Measurements from ENCODE around the gene MYL4. TPM values are rescaled to one million over a fixed set of nuclear protein-coding genes. Genes with fewer than 3 reads are reported as not detected.
"Not testable (repeated sequence)": the region's sequence is repeated elsewhere in the genome, so short reads cannot be mapped to it uniquely, and the experiment has no call there.

MYL4 gene
- total RNA-seq (1,000 to 10,000 TPM; 3,878 to 6,276 (median 5,738) TPM), polyA plus RNA-seq (10,368 TPM)
- long read RNA-seq, donor 1, transcript MYL4-202 (7 exons, 855 nt): major isoform, 1,150 of 1,524 reads
- long read RNA-seq, donor 1, transcript MYL4-201 (8 exons, 907 nt): minor isoform, 82 of 1,524 reads
- long read RNA-seq, donor 1, transcript MYL4-208 (8 exons, 850 nt): minor isoform, 67 of 1,524 reads
- long read RNA-seq, donor 1, partial matches to known transcripts: 175 of 1,524 reads
- long read RNA-seq, donor 1, other reads (novel, unspliced or antisense): 50 of 1,524 reads
- long read RNA-seq, donor 2, transcript MYL4-201 (8 exons, 907 nt): minor isoform, 61 of 2,091 reads
- long read RNA-seq, donor 2, transcript MYL4-202 (7 exons, 855 nt): major isoform, 1,703 of 2,091 reads
- long read RNA-seq, donor 2, transcript MYL4-208 (8 exons, 850 nt): minor isoform, 50 of 2,091 reads
- long read RNA-seq, donor 2, partial matches to known transcripts: 204 of 2,091 reads
- long read RNA-seq, donor 2, other reads (novel, unspliced or antisense): 70 of 2,091 reads
- long read RNA-seq, donor 3, transcript MYL4-202 (7 exons, 855 nt): major isoform, 603 of 939 reads
- long read RNA-seq, donor 3, transcript MYL4-201 (8 exons, 907 nt): minor isoform, 70 of 939 reads
- long read RNA-seq, donor 3, transcript MYL4-208 (8 exons, 850 nt): minor isoform, 71 of 939 reads
- long read RNA-seq, donor 3, partial matches to known transcripts: 118 of 939 reads
- long read RNA-seq, donor 3, other reads (novel, unspliced or antisense): 73 of 939 reads
- long read RNA-seq, donor 4, transcript MYL4-208 (8 exons, 850 nt): minor isoform, 40 of 1,742 reads
- long read RNA-seq, donor 4, transcript MYL4-202 (7 exons, 855 nt): major isoform, 1,403 of 1,742 reads
- long read RNA-seq, donor 4, transcript MYL4-201 (8 exons, 907 nt): minor isoform, 50 of 1,742 reads
- long read RNA-seq, donor 4, partial matches to known transcripts: 182 of 1,742 reads
- long read RNA-seq, donor 4, other reads (novel, unspliced or antisense): 64 of 1,742 reads

DNA sequence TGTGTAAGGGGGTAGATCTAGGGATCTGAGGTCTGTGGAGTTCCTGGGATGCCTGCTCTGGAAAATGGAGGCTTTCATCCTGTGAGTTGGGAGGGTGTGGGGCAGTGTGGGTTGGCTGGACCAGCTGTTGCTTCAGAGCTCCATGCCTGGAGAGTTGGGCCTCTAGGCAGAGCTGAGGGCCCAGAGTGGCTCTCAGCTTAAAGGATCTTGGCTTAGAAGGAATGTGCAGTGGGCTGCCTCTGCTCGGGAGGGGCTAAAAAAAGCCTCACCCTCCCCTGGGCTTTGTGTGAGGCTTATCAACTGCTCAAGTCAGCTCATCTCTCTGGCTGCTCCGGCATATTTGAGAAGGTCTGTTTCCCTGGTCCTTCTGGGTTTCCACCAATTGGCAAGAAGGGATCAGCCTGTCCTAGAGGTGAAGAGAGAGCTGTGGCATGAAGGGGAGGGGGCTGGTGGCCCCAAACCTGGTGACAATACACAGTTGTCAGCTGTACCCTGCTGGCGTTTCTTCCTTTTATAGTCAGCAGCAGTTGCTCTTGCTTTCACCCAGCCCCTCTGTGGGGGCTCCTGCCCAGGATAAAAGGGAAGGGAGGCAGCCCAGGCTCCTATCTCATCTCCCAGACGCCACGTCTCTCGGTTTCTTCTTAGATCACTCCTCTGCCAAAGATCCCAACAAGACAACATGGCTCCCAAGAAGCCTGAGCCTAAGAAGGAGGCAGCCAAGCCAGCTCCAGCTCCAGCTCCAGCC lies at the start of gene MYL4:
MYL4 (plus strand) TSS at position 605 of the 745 bp plus-strand sequence; CDS start at position 680, 75 bp downstream.
- Histone ChIP-seq H3K9me3 (ENCODE audit: control insufficient read depth, low read length) (no peaks in the 10 kb centered on the region), H3K27ac (ENCODE audit: low read length) (peak within 1 kb of the TSS; percentile 94), H3K4me1 (ENCODE audit: control insufficient read depth, insufficient read depth, low read length) (peaks cover 12% of the 10 kb centered on the region), H3K27me3 (ENCODE audit: control insufficient read depth, insufficient read depth) (no peaks in the 10 kb centered on the region), H3K4me3 (ENCODE audit: low read length) (peak within 1 kb of the TSS; percentile 62)
- intact Hi-C loops (cut with DNase I): no loop called here
- peak; percentile 66 to 76 for ATAC-seq
- WGBS: 47% methylated on average over 6 of the region's 6 CpGs
- DNase-seq: peak; percentile 30 to 75 (median 75)

DNA sequence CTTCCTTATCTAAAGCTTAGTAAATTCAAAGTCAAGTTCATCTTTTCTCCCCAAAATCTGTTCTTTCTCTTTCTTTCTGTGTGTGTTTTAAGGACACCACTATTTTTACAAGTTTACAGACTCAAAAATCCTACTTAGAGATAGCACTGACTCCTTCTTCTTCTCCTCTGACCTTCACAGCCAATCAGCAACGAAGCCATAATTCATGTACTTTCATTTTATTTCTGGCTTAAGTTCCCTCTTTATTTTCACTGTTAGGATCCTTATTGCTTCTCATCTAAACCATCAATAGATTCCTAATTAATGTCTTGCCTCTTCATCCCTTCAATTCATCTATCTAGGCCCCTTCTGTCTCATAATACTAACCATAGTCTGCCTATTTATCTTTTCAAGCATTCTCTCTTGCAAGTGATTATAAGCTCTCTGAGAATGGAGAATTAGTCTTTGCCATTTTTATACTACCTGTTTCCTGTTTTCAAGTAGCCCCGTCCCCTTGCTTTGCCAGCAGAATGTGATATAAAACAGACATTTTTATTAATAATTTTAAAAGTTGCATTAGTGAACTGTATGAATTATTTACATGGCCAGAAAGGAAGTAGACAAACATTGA lies 47.0 kb upstream of the MYL4 start:
- Histone ChIP-seq H3K4me1 (ENCODE audit: control insufficient read depth, insufficient read depth, low read length) (peaks cover 1% of the 10 kb centered on the region), H3K27me3 (ENCODE audit: control insufficient read depth, insufficient read depth) (no peaks in the 10 kb centered on the region), H3K9me3 (ENCODE audit: control insufficient read depth, low read length) (no peaks in the 10 kb centered on the region), H3K4me3 (ENCODE audit: low read length) (no peak overlapping the region), H3K27ac (ENCODE audit: low read length) (no peak overlapping the region)
- ATAC-seq: no peak
- WGBS: 38% methylated on average over 2 of the region's 2 CpGs
- intact Hi-C loops (cut with DNase I): no loop called here
- no peak for DNase-seq

DNA sequence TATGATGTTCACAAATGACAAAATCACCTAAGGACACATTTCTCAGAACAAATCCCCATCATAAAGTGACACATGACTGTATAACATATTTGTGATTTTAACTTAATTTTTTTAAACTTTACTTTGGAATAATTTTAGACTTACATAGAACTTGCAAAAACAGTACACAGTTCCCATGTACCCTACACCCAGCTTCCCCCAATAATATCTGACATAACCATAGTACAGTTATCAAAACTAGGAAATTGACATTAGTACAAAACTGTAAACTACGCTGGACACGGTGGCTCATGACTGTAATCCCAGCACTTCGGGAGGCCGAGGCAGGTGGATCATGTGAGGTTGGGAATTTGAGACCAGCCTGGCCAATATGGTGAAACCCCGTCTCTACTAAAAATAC lies 44.9 kb upstream of the MYL4 start:
- Histone ChIP-seq H3K27me3 (ENCODE audit: control insufficient read depth, insufficient read depth) (no peaks in the 10 kb centered on the region), H3K27ac (ENCODE audit: low read length) (no peak overlapping the region), H3K4me3 (ENCODE audit: low read length) (no peak overlapping the region), H3K4me1 (ENCODE audit: control insufficient read depth, insufficient read depth, low read length) (peaks cover 1% of the 10 kb centered on the region), H3K9me3 (ENCODE audit: control insufficient read depth, low read length) (no peaks in the 10 kb centered on the region)
- intact Hi-C loops (cut with DNase I): no loop called here
- 95% methylated on average over 5 of the region's 5 CpGs for WGBS
- DNase-seq (no peak), ATAC-seq (no peak)

DNA sequence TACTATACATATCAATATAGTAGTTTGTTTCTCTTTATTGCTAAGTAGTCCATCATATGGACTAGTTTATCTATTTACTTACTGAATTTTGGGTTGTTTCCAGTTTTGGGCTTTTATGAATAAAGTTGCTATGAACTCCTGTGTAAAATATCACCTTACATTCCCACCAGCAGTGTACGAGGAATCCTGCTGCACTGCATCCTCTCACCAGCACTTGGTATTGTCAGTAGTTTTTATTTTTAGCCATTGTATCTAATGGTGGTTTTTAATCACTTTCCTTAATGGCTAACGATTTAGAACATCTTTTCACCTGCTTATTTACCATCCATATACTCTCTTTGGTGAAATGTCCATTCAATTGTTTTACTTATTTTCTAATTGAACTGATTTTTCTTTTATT lies 44.0 kb upstream of the MYL4 start:
- Histone ChIP-seq H3K27me3 (ENCODE audit: control insufficient read depth, insufficient read depth) (no peaks in the 10 kb centered on the region), H3K27ac (ENCODE audit: low read length) (no peak overlapping the region), H3K4me3 (ENCODE audit: low read length) (no peak overlapping the region), H3K4me1 (ENCODE audit: control insufficient read depth, insufficient read depth, low read length) (peaks cover 1% of the 10 kb centered on the region), H3K9me3 (ENCODE audit: control insufficient read depth, low read length) (no peaks in the 10 kb centered on the region)
- DNase-seq: no peak
- intact Hi-C loops (cut with DNase I): no loop called here
- 51% methylated on average over 2 of the region's 2 CpGs for WGBS
- ATAC-seq: peak in 1 of 2 donors; percentile 59

DNA sequence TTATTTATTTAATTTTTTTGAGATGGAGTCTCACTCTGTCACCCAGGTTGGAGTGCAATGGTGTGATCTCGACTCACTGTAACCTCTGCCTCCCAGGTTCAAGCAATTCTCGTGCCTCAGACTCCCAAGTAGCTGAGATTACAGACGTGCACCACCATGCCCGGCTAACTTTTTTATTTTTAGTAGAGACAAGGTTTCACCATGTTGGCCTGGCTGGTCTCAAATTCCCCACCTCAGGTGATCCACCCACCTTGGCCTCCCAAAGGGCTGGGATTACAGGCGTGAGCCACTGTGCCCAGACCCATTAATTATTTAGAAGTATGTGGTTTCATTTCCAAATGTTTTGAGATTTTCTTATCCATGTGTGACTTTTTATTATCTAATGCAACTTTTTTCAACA lies 42.3 kb upstream of the MYL4 start:
- intact Hi-C loops (cut with DNase I); ATAC-seq: not testable (repeated sequence)

DNA sequence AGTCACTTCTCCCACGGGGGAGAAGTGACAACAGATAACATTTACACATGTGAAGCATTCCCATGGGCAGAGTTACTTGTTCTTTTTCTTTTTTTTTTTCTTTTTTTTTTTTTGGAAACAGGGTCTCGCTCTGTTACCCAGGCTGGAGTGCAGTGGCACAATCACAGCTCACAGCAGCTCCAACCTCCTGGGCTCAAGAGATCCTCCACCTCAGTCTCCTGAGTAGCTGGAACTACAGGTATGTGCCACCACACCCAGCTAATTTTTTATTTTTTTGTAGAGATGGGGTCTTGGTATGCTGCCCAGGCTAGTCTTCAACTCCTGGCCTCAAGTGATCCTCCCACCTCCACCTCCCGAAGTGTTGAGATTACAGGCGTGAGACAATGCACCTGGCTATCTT lies 40.3 kb upstream of the MYL4 start:
- H3K4me3 ChIP-seq (ENCODE audit: low read length); H3K9me3 ChIP-seq (ENCODE audit: control insufficient read depth, low read length); DNase-seq; H3K27me3 ChIP-seq (ENCODE audit: control insufficient read depth, insufficient read depth); ATAC-seq; H3K4me1 ChIP-seq (ENCODE audit: control insufficient read depth, insufficient read depth, low read length); intact Hi-C loops (cut with DNase I); H3K27ac ChIP-seq (ENCODE audit: low read length): not testable (repeated sequence)
- WGBS: 77% methylated on average over 4 of the region's 4 CpGs

More for the DNA sequence above, 42.3 kb upstream of the MYL4 start:
- 75% methylated on average over 5 of the region's 5 CpGs for WGBS
- not testable (repeated sequence) for H3K9me3 ChIP-seq (ENCODE audit: control insufficient read depth, low read length); H3K27me3 ChIP-seq (ENCODE audit: control insufficient read depth, insufficient read depth); DNase-seq; H3K4me3 ChIP-seq (ENCODE audit: low read length); H3K27ac ChIP-seq (ENCODE audit: low read length); H3K4me1 ChIP-seq (ENCODE audit: control insufficient read depth, insufficient read depth, low read length)

DNA sequence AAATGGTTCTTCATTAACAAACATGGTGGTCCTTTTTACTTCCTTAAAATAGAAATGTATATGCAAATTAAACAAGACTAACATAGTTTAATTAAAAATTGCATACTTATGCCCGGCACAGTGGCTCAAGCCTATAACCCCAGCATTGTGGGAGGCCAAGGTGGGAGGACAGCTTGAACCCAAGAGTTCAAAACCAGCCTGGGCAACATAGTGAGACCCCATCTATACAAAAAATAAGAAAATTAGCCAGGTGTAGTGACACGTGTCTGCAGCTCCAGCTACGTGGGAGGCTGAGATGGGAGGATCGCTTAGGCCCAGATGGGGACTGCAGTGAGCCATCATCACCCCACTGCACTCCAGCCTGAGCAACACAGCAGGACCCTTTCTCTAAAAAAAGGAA lies 38.4 kb upstream of the MYL4 start:
- 91% methylated on average over 4 of the region's 4 CpGs for WGBS
- intact Hi-C loops (cut with DNase I): no loop called here
- no peak overlapping the region for H3K27ac ChIP-seq (ENCODE audit: low read length)
- no peak for DNase-seq
- H3K4me1 ChIP-seq (ENCODE audit: control insufficient read depth, insufficient read depth, low read length): no peaks in the 10 kb centered on the region
- no peaks in the 10 kb centered on the region for H3K27me3 ChIP-seq (ENCODE audit: control insufficient read depth, insufficient read depth)
- no peaks in the 10 kb centered on the region for H3K9me3 ChIP-seq (ENCODE audit: control insufficient read depth, low read length)
- no peak overlapping the region for H3K4me3 ChIP-seq (ENCODE audit: low read length)
- no peak for ATAC-seq

DNA sequence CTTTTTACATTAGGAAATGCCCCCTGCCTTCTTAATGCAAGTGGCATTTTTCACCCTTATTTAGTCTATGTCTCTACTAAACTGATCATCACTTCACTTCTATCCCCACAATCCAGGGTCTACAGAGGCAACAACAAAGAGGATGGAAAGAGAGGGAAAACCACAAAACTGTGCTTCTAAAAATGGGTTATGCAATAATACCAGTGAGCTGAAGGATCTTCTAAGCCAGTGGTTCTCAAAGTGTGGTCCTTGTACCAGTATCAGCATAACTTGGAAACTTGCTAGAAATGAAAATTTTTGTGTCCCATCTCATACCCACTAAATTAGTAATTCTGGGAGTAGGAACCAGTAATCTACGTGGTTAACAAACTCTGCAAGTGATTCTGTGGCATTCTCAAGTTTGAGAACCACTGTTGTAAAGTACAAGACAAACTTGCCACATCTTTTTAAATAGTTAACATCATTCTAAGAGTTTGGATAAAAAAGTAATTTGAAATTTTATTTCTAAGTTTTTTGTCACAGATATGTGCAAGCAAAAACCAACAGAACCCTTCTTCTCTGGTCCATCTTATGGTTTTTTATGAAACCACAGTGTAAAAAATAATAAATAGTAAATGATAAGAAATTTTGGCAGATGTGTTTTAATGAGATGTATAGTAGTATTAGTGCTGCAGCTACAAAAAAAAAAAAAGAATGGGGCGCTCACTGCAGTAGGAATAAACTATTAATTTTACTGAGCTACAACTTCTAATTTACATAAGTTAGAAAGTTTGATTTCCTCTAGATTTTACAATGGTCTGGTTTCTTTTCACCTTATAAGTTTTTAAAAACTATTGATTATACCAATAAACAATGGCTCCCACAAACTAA lies 36.2 kb upstream of the MYL4 start:
- no peak for DNase-seq
- no peaks in the 10 kb centered on the region for H3K4me1 ChIP-seq (ENCODE audit: control insufficient read depth, insufficient read depth, low read length)
- intact Hi-C loops (cut with DNase I): no loop called here

DNA sequence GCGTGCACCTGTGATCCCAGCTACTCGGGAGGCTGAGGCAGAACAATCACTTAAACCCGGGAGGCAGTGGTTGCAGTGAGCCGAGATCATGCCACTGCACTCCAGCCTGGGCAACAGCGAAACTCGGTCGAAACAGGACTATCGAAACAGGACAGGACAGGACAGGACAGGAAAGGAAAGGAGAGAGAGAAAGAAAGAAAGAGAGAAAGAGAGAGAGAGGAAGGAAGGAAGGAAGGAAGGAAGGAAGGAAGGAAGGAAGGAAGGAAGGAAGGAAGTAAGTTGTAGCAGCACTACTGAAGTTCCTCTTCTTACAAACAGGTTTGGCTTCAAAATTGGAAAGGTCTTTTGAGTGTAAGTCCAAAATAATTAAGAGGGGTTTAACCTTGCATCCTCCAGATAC lies 34.3 kb upstream of the MYL4 start:
- H3K9me3 ChIP-seq (ENCODE audit: control insufficient read depth, low read length); intact Hi-C loops (cut with DNase I); H3K4me3 ChIP-seq (ENCODE audit: low read length); H3K27me3 ChIP-seq (ENCODE audit: control insufficient read depth, insufficient read depth); H3K4me1 ChIP-seq (ENCODE audit: control insufficient read depth, insufficient read depth, low read length); ATAC-seq; DNase-seq; H3K27ac ChIP-seq (ENCODE audit: low read length): not testable (repeated sequence)
- 95% methylated on average over 8 of the region's 8 CpGs for WGBS

More for the DNA sequence above, 36.2 kb upstream of the MYL4 start:
- Histone ChIP-seq H3K27me3 (ENCODE audit: control insufficient read depth, insufficient read depth) (no peaks in the 10 kb centered on the region), H3K4me3 (ENCODE audit: low read length) (no peak overlapping the region), H3K9me3 (ENCODE audit: control insufficient read depth, low read length) (no peaks in the 10 kb centered on the region), H3K27ac (ENCODE audit: low read length) (no peak overlapping the region)
- 90% methylated on average over 2 of the region's 2 CpGs for WGBS
- ATAC-seq: no peak

All from right cardiac atrium (tissue), 5 donors.